HG03280 (cell line): ENCODE measurements around the gene KIF5A.

Source experiments
- ATAC-seq: cut with Tn5 transposase; IDR thresholded peaks from one replicate; pipeline ENCODE4 v1.9.1; 2021; ENCODE audit warnings: mild to moderate bottlenecking, moderate library complexity; ENCODE audit not compliant: unreplicated experiment

KIF5A gene

DNA sequence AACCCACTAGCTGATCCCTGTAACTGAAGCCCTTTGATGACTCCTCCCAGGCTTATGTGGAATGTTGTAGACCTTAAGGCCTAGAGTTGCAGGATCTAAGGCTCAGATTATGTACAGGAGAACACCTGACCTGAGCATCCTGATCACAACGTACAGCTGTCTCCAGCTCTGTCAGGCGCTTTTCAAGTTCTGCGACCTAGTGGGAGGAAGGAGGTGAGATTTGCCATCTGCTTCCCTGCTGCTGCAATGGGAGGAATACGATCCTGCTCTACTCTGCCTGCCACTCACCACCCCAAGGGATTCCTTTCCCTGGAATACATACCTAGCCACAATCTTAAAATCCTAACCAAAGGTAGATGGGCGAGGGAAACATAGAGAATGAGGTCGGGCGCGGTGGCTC, 16.7 kb upstream of the KIF5A start:
- no peak for ATAC-seq

DNA sequence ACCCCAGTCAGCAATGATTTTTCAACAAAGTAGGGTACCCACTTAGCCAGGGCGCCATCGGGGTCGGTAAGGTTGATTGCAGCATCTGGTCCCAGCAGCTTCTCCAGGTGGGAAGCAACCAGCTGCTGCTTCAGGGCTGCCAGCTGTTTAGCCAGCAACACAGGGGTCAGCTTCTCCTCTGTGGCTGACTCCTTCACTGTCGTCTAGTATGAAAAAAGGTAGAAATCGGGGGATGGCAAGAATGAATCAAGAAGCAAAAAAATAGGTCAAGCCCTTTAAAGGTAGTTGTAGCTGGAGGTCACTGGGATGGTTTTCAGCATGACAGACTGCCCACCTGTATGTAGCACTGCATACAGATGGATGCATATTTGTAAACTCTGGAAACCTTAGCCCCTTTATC, 15.6 kb upstream of the KIF5A start:
- ATAC-seq = no peak

DNA sequence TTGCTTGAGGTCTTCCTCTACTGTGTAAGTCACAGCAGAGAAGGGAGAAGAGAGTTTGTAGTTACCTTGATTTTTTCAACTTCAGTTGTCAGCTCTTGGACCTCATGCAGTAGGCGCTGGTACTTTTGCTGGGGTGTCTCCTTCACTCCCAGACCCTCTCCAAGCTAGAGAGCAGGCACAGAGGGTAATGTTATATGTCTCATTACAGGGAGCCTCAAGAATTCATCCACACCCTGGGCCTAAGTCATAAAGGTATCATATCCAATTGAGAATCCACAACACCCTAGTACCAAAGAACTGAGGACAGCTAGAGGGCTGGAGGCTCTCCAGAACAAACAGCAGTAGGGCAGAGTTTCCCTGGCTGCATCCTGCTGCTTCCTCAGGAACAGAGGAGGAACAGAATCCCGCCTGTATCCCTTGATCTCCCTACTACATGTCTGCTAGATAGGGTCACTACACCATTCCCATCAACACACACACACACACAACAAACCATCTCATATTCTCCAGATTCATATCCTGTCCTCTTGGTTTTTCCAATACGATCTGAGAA, 14.8 kb upstream of the KIF5A start:
- no peak for ATAC-seq

DNA sequence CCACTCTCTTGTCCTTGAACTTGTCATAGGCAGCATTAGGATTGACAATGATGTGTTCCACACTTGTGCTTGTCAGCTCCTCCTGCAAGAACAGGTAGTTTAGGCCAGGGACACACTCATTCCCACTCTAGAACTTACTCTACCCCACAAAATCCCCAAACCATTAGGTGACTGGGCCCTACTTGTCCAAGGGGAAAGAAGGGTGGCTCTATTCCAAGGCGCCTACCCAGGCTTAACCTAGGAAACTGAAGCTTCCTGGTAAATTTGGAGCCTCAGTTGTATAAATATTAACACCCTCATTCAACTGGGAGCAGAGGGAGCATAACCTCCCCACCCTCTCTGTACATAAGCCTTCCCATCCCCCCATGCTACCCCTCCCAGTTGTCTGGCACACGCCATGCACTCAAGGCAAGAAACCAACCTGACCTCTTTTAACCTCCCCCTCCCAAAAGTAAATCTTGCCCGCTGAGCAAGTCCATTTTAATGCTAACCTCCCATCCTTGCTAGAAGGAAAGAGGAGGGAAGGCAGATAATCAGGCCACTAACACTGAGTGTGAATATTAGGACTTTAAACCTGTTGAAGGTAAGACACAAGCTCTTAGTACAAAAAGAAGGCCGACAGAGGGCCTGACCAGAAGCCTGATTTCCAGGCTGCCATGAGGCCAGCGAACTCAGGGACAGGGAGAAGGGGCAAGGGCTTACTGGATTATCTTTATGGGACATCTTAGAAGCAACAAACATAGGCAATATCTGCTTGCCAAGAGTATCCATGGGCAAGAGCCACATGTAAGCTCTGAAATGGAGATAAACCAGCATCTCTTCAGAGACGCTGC, 13.9 kb upstream of the KIF5A start:
- ATAC-seq = no peak

DNA sequence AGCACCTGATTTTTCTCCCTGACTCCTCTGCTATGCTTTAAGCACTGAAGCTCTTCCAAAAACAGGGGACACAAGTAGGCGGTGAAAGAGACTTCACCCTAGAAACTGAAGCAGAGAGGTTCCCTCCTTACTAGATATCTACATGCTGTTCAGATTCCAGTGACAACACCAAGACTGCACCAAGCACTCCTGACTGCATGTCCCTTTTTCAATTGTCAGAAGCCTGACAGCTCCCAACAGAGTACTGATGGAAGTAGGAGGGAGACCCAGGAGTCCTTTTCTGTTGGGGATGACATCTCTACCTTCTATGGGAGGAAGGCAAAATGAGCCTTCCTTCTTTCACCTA, 13.3 kb upstream of the KIF5A start:
- no peak for ATAC-seq

DNA sequence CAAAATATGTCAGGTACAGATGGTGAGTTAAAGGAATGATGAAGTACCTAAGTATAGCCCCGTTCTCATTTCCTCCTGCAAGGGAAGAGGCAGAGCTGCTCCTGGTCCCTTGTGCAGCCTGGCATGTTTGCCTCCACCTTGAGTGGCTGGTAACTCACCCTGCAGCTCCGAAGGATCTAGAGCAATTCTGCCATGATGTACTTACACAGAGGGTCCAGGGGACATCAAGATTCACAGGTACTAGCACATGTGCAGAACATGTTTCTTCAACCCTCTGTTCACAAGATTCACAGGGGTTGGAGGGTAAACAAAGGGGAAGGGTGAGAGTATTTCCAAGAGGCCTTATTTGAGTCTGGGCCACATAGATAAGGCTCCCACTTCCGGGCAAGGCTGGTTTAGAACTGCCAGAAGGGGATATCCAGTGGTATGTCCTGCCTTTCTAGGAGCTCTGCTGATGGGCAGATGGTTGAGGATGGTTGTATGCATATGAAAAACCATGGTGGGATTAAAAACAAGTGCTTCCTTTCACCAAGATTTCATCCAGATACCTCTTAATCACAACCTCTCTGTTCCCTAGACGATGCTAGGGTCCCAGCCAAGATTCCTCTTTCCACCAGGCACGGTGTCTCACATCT, 10.6 kb upstream of the KIF5A start:
- ATAC-seq = no peak

DNA sequence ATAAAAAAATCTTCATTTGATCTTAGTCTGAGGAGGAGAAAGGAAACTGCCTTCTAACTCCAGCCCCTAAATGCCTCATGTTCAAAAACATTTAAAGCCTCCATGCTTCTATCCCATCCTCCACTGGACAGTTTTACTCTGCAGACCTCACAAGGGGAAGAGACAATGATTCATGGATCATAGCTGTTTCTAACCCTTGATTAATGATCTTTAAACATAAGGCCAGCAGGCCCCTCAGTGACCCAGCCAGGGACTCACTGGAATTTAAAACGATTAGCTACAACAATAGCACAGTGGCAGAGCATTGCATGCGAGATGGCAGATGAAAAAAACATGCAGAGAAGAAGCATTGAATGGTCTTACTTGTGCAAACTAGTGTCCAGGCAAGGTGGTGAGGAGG, 8.8 kb upstream of the KIF5A start:
- no peak for ATAC-seq

DNA sequence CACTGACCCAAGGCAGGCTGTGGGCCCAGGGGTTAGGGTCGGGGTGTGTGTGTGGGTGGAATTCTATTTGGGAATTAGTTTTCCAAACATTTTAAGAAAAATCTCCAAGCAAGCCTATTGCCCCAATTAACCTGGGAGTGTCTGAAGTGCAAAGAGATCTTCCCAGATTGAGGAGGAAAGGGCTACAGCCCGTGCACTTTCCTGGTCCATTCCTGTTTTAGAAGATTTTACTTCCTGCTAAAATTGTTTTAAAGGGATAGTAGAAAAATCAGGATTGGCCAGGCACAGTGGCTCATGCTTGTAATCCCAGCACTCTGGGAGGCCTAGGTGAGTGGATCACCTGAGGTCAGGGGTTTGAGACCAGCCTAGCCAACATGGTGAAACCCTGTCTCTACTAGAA, 8.1 kb upstream of the KIF5A start:
- no peak for ATAC-seq

DNA sequence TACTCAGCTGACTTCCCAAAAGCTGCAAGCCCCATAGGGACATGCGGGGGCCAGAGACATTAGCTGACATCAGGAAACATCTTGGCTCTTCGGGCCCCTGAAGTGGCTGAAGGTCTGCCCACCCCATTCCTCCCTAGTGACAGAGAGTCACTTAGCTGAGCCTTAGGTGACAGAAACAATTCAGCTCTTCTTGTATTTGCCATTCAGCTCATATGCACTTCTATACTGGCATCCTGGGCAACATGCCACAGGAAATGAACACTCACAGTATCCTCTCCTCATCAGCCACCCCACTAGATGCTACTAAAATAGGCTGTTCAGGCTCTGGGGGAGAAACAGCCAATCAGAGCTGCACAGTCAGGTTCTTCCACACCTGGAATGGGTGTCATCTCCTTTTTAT, 6.3 kb upstream of the KIF5A start:
- no peak for ATAC-seq

DNA sequence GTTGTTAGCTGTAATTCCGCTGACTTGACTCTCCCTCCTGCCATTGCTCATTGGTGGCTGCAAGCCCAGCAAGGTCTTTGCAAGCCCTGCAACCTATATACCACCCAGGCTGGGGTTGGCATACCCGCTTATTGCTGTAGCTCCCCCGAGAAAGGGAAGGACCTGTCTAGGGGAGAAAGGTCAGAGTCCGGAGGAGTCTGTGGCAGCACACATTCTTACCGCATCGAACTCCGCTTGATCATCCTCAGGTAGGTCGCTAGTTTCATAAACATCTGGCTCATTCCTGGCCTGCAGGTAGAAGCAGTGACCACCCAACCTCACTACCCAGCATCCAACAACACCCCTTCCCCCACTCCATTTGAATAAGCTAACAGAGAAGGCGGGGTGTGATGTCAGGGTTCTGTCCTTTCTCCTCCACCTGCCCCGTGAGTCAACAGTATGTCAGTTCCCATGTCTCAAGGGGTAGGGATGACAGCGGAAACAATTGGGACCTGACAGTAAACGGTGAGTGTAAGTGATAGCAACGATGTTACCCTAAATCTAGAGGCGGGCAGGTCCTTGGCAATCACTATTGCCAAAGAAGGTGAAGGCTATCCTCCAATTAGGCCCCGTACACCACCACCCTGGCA, 3.9 kb upstream of the KIF5A start:
- no peak for ATAC-seq

DNA sequence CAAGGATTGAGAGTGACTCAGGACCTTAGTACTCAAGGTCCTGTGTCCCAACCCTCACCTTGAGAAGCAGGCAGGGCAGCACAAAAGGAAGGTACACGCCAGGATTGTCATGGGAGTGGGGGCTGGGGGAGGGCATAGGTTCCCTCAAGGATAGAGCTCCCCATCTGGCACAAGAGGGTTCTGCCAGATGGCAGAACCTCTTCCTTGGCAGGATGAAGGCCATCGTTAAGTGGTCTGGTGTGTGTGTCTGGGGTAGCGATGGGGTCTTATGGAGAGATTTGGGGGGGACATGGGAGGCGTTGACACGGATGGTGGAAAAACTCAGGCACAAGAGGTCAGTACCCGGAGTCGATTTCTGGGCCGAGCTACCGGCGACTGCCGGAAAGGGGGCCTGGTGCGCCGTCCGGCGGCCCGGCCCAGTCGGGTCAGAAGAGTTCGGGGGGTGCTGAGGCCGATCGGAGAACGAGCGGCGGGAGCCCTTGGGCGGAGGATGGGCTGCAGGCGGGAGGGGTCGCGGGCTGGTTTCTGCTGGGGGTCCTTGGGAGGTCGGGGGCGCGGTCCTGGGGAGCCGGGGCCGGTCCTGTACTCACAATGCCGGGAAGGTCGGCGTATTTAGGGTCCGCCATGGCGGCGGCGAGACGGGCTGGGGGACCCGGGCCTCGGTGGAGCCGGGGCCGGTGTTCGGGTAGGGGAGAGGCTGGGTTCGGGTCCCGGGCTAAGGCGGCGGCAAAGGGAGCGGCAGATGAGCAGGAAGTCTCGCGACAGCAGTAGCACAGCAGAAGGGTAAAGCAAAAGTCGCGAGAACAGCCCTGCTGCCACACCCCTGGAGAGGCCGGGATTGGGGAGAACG, 3.2 kb upstream of the KIF5A start, which contains the start of gene DCTN2:
DCTN2 (minus strand) TSS at position 755 of the 850 bp plus-strand sequence; CDS start at position 626, 129 bp downstream.
- peak; percentile 98 for ATAC-seq

DNA sequence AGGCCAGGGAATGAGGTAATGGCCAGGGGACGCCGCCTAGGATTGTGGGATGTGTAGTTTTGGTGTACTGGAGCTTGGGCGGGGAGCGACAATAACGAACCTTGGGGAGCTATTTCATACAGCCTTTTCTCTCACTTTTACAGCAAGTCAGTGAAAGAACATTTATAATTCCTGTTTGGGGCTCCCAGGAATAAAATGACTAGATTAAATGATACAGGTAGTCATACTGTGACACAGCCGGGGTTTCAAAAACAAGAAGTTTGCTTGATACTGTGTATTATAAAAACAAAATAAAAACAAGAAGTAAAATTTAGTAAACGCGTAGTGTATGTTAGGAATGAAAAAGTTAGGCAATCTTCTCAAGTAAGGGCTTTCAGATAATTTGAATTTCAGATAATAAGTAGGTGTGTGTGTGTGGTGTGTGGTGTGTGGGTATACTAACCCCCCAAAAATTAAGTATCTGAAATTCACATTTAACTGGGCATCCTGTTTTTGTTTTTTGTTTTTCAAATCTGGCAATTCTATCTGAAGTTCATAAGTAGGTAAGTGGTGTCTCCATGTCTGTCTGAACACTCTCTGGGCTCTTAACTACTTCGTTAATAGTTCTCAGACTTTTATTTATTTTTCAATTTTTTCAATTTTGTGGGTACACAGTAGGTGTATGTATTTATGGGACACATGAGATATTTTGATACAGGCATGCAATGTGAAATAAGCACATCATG, 2.4 kb upstream of the KIF5A start:
- no peak for ATAC-seq

DNA sequence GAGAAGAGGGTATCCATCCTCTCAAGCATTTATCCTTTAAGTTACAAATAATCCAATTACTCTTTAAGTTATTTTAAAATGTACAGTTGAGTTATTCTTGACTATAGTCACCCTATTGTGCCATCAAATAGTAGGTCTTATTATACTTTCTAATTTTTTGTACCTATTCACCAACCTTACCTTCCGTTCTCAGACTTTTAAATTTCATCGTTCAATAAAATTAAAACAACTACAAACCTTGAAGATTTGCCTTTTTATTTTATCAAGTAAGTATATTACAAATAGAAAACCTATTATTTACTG, 1.9 kb upstream of the KIF5A start:
- ATAC-seq = no peak

DNA sequence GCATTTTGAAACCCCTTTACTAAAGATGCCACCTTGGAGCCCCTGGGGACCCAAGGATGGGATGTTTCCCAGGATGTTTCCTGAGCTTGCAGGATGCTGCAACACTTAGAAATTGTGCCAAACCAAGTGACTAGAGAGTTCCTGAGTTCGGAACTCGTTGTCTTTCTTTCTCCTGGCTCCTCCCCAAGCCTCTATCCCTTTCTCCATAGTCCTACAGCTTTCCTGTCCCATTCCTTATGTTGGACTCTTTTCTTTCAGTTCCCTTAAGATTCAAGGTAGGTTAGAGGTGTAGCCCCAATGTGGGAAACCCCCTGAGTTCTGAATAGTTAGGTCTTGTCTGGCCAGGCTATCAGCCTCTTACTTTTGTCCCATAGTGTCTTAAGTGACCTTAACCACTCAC, 1.4 kb upstream of the KIF5A start:
- ATAC-seq = no peak

DNA sequence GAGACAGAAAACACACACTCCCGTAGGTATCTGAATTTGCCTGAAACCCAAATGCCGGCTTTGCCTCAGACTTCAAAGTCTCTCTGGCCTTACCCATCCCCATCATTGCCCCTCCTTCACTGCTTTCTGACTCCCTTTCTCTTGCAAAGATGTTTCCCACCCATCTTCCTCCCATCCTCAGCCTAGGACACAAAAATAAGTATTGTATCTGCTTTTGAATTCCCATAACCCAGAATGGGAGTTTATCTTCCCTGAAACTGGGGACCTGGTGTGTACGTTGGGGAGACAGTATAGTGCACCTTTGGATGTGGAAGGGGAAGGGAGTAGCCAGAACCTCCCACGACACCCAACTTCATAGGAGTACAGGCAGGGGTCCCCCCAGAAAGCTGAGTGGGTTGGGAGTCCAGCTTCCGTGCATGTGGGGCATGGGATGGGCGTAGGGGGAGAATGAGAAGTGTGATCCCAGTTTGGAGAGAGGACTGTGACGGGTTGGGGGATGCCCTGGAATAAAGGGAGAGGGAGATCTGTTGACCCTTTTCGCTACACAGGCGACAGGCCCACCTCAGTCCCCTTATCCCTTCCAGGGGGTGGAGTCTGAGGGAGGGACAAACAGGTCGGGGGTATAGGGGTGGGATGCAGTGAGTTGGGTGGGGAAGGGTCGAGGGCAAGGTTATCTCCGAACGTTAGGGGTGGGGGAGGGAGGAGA, 488 bp upstream of the KIF5A start:
- ATAC-seq = no peak

DNA sequence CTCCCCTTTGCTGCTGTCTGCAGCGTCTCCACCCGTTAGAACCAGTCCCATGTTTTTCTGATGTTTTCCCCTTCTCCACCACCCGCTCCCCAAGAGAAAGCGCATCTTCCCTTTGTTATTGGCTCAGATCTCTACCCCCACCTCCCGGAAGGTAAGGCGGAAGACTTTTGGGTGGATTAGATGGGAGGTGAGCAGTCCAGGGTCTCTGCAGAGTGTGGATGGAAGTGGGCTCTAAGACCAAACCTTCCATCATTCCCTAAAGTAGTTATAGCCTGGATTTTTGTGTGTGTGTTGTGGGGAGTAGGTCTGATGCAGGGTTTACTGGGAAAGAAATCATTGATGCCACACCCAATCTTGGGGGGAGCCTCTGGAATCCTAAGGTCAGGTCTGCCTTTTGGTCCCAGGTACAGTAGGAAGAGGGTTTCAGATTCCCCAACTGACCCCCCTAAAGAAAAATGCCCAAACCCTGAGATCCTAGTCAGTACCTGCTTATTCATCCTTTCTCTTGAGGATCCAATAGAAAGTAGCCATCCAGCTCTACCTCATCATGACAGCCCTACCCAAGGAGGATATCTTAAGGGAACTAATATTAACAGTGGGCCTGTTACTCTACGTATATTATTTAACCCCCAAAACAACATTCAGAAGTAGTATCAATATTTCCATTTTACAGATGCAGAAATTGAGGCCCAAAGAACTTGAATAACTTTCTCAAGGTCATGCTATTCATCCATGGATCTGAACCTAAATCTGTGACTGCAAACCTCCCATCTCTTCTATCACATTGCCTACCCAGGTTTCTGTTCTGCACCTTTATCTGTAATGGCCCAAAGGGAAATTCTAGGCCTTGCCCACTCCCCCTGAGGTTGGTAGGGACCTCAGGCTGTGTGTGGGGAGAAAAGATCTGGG, 1.1 kb downstream of the KIF5A start:
- ATAC-seq = no peak

DNA sequence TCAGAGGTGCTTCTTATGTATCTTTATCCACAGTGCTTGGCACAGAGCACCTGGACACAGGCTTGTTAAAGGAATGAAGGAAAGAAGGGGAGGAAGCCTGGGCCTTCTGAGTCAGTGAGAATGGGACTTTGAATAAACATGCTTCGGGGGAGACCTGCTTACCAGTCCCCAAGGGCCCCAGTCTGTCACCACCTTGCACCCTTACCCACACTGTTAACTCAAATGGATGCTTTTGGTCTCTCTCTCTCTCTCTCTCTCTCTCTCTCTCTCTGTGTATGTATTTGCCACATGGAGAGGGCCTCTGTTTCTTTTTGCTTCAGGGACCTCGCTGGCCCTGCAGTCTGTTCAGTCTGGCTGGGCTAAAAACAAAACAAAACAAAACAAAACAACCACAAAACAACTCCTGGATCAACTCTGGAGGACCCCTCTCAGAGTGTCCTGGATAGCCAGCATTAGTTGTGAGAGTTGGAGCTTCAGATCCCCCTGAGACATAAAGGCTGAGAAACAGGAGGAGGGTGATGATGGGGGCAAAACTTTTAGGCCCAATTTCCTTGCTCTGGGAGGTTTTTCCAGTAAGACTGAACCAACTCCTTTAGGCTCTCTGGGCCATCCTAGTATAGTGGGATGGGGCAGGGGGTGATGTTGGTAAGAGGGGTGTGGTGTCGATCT, 1.9 kb downstream of the KIF5A start:
- no peak for ATAC-seq

DNA sequence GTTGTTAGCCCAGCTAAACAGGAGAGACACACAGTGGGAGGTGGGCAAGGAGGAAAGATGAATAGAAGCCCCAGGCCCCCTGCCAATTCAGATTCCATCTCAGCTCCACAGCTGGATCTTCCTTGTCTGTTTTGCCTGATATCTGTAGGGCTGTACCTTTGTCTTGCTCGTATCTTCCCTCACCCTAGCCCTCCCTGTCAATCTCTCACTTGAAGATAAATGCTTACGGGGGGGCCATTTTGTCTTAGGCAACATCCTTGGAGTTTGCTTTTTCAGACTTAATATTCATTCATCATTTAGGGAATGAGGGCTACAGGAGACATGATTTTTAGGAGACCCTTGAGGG, 2.4 kb downstream of the KIF5A start:
- no peak for ATAC-seq
